Lower leg skin (tissue), 3 donors: ENCODE results near the gene STT3A.

Source experiments
- CTCF ChIP-seq, 3 donors: fragments of 450-650 bp; IDR thresholded peaks; one replicate each; pipeline ENCODE4 v1.5.1; 2016; ENCODE audit warnings: antibody characterized with exemption in 3 of 3, mild to moderate bottlenecking in 3 of 3, moderate library complexity in 2 of 3
- POLR2A ChIP-seq, 2 donors: fragments of 450-650 bp; IDR thresholded peaks; one replicate each; pipeline ENCODE4 v1.6.1; 2016 to 2017; ENCODE audit warnings: antibody characterized with exemption in 2 of 2, mild to moderate bottlenecking in 1 of 2, moderate library complexity in 1 of 2

- TF ChIP-seq POLR2A (IDR thresholded peaks at IDR 0.05) = no peak
- no peak for TF ChIP-seq CTCF (IDR thresholded peaks at IDR 0.05)
These were observed 45.2 kb downstream of the STT3A start for GRCh38 chr11:125637840-125638239.
